ENCODE results near the gene TRIM63.

DNA sequence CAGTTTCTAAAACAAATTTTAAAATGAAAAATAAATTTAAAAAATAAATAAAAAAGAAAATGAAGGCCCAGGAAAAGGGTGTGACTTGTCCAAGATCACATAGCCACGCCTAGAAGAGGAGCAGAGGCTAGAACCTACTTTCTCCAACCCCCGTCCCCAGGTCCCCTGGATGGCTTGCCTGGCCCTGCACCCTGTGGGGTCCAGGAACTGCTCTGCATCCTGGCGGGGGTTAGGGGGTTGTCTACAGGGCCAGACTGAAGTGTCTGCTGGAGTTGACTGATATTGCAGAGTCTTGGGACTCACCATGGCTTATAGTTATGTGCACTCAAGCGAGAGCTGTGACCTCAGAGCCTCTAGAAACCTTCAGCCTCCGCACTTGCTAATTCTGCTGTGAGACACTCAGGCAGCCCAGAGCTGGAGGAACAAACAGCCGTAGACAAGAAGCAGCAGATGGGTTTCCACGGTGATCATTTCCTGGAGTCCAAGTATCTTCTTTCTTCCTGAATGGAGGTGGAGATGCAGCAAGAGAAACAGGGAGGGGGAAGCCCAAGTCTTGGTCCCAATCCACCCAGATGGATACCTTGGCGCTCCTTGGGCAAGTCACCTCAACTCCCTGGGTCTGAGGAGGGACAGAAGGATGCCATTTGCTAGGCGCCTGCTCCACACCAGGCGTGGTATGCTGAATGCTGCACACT, 51.0 kb downstream of the TRIM63 start:
- TF ChIP-seq POLR2A (IDR thresholded peaks at IDR 0.05) (no peak), POLR2AphosphoS5 (IDR thresholded peaks at IDR 0.05) (no peak)
